ENCODE results near the gene LYVE1.

DNA sequence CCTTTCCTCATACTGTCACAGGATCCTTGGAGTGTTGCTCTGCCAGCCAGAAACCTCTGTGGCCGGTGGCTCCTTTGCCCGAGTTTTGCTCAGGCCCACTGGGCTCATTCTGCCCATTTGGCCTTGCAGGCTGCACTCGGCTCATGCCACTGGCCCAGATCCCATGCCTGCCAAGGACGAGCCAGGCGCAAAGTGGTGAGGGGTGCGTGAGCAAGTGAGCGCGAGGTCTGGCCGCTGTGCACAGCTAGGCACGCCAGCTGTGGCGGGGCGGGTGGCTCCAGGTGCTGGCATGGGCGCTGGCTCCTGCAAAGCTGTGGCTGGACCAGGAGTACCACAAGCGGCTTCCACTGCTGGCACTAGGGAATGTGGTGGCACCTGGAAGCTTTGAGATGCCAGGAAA is 24.7 kb downstream of the LYVE1 start:
- TF ChIP-seq, protein P1, sequence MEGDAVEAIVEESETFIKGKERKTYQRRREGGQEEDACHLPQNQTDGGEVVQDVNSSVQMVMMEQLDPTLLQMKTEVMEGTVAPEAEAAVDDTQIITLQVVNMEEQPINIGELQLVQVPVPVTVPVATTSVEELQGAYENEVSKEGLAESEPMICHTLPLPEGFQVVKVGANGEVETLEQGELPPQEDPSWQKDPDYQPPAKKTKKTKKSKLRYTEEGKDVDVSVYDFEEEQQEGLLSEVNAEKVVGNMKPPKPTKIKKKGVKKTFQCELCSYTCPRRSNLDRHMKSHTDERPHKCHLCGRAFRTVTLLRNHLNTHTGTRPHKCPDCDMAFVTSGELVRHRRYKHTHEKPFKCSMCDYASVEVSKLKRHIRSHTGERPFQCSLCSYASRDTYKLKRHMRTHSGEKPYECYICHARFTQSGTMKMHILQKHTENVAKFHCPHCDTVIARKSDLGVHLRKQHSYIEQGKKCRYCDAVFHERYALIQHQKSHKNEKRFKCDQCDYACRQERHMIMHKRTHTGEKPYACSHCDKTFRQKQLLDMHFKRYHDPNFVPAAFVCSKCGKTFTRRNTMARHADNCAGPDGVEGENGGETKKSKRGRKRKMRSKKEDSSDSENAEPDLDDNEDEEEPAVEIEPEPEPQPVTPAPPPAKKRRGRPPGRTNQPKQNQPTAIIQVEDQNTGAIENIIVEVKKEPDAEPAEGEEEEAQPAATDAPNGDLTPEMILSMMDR (IDR thresholded peaks at IDR 0.05), result no peak
- TF ChIP-seq SIN3A (IDR thresholded peaks at IDR 0.05; ENCODE audit: borderline replicate concordance, insufficient read depth, low read depth, low read length), result no peak
- TF ChIP-seq POLR2AphosphoS5 (IDR thresholded peaks at IDR 0.05; ENCODE audit: low read depth, low read length), result no peak
- TF ChIP-seq REST (IDR thresholded peaks at IDR 0.05; ENCODE audit: insufficient read depth in 1 of 2, low read depth in 2 of 2, low read length in 1 of 2), result no peak
- no peak for TF ChIP-seq TCF7L2 (IDR thresholded peaks at IDR 0.05; ENCODE audit: low read depth, low read length)
